ENCODE data around the gene CHD9NB.

GRCh38 chr16:53036066-53036465, 16.6 kb downstream of the CHD9NB start:
- TF ChIP-seq CTCF (IDR thresholded peaks at IDR 0.05) (no peak), POLR2AphosphoS5 (IDR thresholded peaks at IDR 0.05; ENCODE audit: low read depth, low read length) (no peak)
